ENCODE data around the gene FUCA2.

The FUCA2 gene

GRCh38 chr6:143510991-143511891 lies at the start of gene FUCA2:
TSS of gene FUCA2 (minus strand) at chr6:143511720. CDS start at chr6:143511634, 86 bp downstream.
- FAIRE-seq = no peak

GRCh38 chr6:143561105-143561704 lies 49.7 kb upstream of the FUCA2 start:
- no peak for FAIRE-seq

DNA sequence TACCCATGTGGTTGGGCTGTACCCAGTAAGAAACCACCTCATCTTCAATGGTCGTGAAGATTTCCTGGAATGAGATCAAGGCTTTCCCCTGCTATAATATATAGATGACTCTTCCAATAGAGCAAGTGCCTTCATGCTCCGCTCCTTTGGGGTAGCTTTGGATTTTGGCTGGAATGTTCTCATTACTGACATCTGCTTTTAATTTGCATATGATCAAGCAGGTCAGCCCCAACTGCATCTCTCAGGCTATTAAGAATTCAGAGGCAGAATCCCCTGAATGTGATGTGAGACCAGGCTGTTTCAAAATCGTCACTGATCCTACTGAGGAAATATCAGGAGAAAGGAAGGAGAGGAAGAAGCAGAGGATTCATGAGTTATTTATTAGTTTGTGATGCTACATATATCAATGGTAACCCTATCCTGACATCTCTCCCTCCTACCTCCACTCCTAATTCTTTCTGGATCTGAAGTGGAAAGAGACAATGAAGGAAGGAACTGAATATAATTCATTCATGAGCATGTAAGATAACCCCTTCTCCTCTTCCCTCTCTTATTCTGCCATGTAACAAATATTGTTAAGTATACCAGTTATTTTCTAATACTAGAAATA lies 47.6 kb upstream of the FUCA2 start:
- FAIRE-seq = no peak

GRCh38 chr6:143556529-143556928 lies 45.0 kb upstream of the FUCA2 start:
- no peak for FAIRE-seq

- FAIRE-seq = no peak
Observed at GRCh38 chr6:143555582-143555981, 44.1 kb upstream of the FUCA2 start.

- no peak for FAIRE-seq
Observed at GRCh38 chr6:143555071-143555492, 43.6 kb upstream of the FUCA2 start.

- no peak for FAIRE-seq
Observed at GRCh38 chr6:143553337-143553736, 41.8 kb upstream of the FUCA2 start.

DNA sequence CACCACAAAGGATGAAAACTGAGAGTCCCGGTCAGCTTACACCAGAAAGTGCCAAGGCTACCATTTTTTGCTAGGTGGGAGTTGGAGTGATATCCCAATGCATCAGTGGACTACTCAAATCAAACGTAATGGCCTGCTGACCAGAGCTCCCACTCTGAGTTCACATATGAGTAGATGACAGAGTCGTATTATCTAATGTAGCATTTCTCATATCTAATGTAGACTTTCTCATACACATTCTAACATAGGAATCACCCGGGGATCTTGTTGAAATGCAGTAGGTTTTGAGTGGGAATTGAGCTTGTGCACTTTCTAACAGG lies 38.4 kb upstream of the FUCA2 start:
- no peak for FAIRE-seq

GRCh38 chr6:143549221-143549948 lies 37.9 kb upstream of the FUCA2 start:
- no peak for FAIRE-seq

- no peak for FAIRE-seq
Observed at GRCh38 chr6:143546599-143546998, 35.1 kb upstream of the FUCA2 start.

DNA sequence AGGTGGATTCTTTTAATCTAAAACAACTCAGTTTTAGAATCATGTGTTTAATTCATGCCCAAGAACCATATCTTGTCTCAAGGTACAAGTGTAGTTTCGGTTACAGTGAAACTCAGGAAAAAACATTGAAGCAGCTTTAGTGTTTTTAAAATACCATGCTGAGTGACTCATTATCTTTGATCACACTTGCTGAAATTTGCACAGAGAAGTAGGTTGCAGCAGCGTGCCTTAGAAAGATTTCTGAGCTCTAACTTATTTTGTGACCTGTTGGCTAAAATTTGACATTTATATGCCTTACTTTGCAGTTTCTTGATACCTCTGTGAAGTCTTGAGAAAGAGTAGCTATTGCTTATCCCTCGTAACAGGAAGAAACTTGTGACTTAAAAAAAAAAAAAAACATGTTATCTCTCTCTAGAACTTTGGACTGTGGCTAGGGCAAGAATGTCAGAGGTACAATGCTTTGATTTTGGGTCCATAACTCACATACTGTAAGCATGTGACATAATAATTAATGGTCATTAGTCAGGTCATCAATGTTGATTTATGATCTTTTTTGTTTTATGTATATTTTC lies 34.5 kb upstream of the FUCA2 start:
- no peak for FAIRE-seq

DNA sequence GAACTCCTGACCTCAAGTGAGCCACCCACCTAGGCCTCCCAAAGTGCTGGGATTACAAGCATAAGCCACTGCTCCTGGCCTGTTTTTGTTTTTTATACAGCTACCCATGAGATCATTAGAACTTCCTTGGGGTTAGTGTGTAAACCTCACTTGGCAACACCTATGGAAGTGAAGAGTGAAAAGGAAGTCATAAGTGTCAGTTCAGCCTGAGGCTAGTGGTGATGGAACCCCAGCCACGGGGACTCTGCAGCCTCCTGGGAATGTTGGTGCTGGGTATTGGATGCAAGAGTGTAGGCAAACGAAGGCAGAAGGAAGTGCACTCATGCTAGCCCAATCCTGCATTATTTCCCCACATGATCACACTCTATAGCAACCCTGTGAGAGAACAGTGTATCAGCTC lies 33.6 kb upstream of the FUCA2 start:
- FAIRE-seq = no peak

DNA sequence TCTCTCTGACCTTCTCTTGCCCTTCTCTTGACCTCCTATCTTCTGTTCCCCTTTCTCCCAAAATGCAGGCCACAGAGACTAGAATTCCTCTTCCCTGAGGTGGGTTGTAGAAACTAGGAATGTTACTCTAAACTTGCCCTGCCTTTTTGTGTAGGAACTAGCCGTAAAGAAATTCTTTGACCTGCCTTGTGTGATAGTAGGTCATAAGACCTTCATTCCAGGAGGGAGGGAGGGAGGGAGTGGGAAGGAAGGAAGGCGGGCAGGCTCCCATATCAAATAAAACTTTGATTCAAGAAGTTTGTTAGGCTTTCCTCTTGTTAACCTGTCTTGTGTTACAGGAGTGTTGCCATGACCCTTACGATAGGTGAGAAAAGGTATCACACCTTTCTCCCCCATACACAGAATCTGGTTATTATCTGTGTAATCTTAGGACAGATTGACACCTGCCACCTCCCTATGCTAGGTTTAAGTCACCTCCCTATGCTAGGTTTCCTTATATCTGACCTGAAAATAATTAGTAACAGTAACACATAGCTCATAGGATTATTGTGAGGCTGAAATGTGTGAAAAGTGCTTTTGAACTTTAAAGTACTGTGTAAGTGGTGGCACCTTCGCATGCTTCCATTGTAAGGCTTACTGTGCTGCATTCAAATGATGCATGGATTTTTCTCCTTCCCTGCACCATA lies 32.6 kb upstream of the FUCA2 start:
- FAIRE-seq = no peak

DNA sequence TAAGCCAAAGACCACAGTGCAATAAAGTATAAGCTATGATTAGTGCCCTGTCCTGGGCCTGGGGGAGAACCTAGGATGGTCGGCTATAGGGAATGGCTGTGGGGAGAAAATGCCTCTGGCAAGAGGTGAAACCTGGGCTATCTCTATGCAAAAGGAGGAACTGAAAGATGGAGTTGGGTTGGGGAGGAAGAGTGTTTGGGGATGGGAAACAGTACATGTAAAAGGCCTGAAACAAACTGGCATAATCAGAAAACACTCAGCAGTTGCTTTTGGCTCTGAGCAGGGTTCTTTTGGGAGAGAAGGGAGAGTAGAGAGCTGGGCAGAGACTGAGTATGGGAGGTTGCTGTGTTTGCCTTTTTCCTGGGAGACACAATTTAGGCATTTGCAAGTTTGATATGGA lies 31.9 kb upstream of the FUCA2 start:
- FAIRE-seq = no peak

GRCh38 chr6:143542888-143543287 lies 31.4 kb upstream of the FUCA2 start:
- no peak for FAIRE-seq

GRCh38 chr6:143540192-143540591 lies 28.7 kb upstream of the FUCA2 start:
- FAIRE-seq = no peak

- no peak for FAIRE-seq
Observed at GRCh38 chr6:143539734-143540133, 28.2 kb upstream of the FUCA2 start.

- no peak for FAIRE-seq
Observed at GRCh38 chr6:143539106-143539505, 27.6 kb upstream of the FUCA2 start.

DNA sequence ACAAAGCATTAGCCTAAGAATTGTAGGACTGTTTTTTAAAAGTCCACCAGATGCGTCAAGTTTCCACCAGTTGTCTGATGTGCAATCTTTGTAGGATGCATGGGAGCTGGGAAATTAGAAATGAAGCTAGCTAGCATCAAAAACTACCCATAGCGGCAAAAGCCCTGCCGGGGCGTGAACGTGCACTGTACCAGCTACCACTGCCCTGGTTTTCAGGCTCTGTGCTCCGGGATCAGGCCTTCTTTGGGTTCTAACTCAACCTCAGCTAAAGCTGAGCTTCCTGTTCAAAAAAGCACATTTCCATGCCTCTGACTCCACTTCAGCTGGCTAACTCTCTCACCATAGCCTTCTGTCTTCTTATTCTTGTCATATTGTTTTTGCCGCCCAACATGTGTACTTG lies 26.9 kb upstream of the FUCA2 start:
- no peak for FAIRE-seq

DNA sequence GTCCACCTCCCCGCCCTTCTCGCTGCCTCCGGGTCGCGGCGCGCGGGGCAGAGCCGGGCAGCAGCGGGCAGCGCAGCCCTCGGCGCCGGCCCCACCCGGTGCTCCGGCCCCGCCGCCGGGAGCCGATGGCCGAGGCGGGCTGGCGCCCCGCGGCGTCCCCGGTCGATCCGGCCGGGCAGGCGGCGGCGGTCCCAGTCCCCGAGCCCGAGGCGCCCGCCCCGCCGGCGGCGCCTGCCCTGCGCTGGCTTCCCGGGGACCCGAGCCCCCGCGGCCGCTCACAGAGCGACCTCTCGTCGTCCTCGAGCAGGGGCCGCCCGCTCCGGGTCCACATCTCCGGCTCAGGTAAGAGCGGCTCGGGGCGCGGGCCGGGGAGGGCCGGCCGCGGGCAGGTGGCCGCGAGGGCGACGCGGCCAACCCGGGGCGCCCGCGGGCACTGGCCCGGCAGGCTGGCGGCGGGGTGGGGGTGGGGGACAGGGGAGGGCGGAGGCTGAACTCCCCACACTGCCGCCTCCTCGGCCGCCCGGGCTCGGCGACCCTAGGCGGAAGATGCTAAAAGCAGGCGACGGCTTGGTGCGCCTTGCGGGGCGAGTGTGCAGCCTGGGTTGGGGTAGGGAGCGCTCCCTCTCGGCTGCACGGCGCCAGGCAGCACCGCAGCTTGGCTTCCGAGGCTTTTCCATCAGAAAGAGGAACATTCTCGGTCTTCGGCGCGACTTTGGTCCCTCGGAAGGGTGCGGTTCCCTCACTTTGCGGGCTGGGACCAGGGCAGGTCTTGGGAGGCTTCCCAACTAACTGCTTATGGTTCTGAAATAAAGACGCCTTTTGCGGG lies 25.6 kb upstream of the FUCA2 start:
- FAIRE-seq = no peak

DNA sequence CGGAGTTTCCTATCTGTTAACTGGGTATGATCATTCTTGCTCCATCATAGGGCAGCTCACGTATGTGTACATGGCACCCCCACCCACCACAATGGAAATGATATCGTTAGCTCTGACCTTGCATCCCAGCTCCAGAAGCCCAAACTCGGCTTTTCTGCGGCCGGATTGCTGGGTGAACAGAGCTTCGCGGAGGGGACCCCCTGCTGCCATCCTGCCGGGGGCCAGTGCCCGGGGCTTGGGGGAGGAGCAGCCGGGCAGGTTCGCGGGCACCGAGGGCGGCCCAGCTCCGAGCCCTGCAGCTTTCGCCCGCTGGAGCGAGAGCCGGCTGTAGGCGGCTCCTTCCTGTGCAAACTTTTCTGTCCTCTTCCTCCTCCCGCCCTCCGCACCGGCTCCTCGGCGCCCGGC lies 24.9 kb upstream of the FUCA2 start:
- FAIRE-seq = no peak

GRCh38 chr6:143535189-143535614 lies 23.7 kb upstream of the FUCA2 start:
- FAIRE-seq = no peak

All from G401.6 (cell line).